ENCODE data around the gene AACS. TPM values are rescaled to one million over a fixed set of nuclear protein-coding genes. Genes with fewer than 3 reads are reported as not detected.

Gene AACS
- total RNA-seq, 1 donor from 2014 or later: 32.5 TPM

DNA sequence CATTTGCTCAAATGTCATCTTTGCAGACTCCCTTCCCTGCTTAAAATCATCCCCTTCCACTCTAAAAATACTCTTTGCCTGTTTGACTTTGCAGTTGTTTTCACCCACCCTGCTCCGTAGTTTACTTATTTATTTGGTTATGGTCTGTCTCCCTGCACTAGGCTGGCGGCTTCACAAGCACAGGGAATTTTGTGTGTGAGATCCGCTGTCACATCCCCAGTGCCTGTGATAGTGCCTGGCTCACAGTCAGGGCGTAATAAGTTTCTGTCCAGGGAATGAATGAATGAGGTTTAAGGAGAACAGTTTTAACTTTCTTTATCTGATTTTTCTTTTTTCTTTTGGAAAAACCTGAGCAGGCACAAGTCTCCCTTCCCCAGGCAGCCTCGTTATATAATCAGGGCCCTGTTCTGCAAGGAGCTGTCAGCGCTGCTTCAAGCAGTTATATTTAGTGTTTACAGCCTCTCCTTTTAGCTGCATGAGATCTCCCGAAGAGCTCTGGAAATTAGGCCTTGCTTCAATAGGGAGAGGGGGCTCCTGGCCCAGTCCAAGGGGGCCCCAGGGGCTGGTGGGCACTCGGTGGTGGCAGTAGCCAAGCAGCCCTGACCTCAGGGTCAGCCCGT is 107.1 kb downstream of the AACS start:
- TF ChIP-seq CTCF (IDR thresholded peaks at IDR 0.05; ENCODE audit: insufficient read depth, low read length, poor library complexity, severe bottlenecking): no peak
- H3K36me3 ChIP-seq (ENCODE audit: control insufficient read depth, insufficient read depth, low read length): no peaks in the 10 kb centered on the region
- peaks cover 3% of the 10 kb centered on the region for H3K27me3 ChIP-seq (ENCODE audit: control insufficient read depth, insufficient read depth, low read length)

GRCh38 chr12:125175576-125175975 is 110.3 kb downstream of the AACS start:
- no peaks in the 10 kb centered on the region for H3K36me3 ChIP-seq (ENCODE audit: control insufficient read depth, insufficient read depth, low read length)
- TF ChIP-seq CTCF (IDR thresholded peaks at IDR 0.05; ENCODE audit: insufficient read depth, low read length, poor library complexity, severe bottlenecking): no peak
- peaks cover 7% of the 10 kb centered on the region for H3K27me3 ChIP-seq (ENCODE audit: control insufficient read depth, insufficient read depth, low read length)
- no peak overlapping the region for H3K4me3 ChIP-seq (ENCODE audit: low read depth, low read length)
- DNase-seq (ENCODE audit: low read depth): no peak

More for the DNA sequence above, 107.1 kb downstream of the AACS start:
- no peak for DNase-seq (ENCODE audit: low read depth)
- no peak overlapping the region for H3K4me3 ChIP-seq (ENCODE audit: low read depth, low read length)

GRCh38 chr12:125178222-125178621 is 113.0 kb downstream of the AACS start:
- H3K27me3 ChIP-seq (ENCODE audit: control insufficient read depth, insufficient read depth, low read length): peaks cover 11% of the 10 kb centered on the region
- H3K4me3 ChIP-seq (ENCODE audit: low read depth, low read length): no peak overlapping the region
- DNase-seq (ENCODE audit: low read depth): no peak
- no peaks in the 10 kb centered on the region for H3K36me3 ChIP-seq (ENCODE audit: control insufficient read depth, insufficient read depth, low read length)
- no peak for TF ChIP-seq CTCF (IDR thresholded peaks at IDR 0.05; ENCODE audit: insufficient read depth, low read length, poor library complexity, severe bottlenecking)

DNA sequence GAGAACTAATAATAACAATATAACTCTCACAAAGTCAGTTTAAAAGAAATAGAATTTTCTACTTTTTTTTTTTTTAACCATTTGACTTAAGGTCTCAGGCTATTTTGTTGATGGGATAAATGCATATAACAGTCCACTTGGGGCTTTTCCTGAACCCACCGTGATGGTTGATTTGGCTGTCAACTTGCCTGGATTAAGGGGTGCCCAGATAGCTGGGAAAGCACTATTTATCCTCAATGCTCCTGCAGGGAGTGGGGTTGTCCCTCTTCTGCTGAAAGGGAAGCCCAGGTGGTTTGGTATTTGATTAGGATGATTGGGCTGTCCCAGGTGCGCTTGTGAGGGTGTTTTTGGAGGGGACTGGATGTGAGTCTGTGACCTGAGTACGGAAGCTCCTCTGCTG is 114.9 kb downstream of the AACS start:
- no peak overlapping the region for H3K4me3 ChIP-seq (ENCODE audit: low read depth, low read length)
- H3K27me3 ChIP-seq (ENCODE audit: control insufficient read depth, insufficient read depth, low read length): peaks cover 30% of the 10 kb centered on the region
- no peak for DNase-seq (ENCODE audit: low read depth)
- H3K36me3 ChIP-seq (ENCODE audit: control insufficient read depth, insufficient read depth, low read length): no peaks in the 10 kb centered on the region
- no peak for TF ChIP-seq CTCF (IDR thresholded peaks at IDR 0.05; ENCODE audit: insufficient read depth, low read length, poor library complexity, severe bottlenecking)

DNA sequence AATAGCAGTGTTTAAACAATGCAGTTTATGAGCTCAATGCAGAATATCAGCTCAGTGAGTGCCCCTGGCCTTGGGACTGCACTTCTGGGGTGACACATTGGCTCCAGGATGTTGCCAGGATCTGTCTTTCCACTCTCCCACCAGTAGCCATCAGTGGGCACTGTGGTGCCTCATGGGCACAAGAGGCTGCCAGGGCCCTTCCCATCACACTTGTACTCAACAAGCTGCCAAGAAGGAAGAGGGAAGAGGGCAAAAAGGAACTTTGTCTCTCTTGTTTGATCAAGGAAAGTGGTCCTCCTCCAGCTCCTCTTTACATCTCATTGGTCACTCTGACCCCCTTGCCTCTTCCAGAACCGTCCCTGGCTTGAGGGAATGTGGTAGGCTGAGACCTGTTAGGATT is 115.9 kb downstream of the AACS start:
- no peak for DNase-seq (ENCODE audit: low read depth)
- H3K27me3 ChIP-seq (ENCODE audit: control insufficient read depth, insufficient read depth, low read length): peaks cover 39% of the 10 kb centered on the region

More for the DNA sequence above, 115.9 kb downstream of the AACS start:
- TF ChIP-seq CTCF (IDR thresholded peaks at IDR 0.05; ENCODE audit: insufficient read depth, low read length, poor library complexity, severe bottlenecking): no peak
- H3K36me3 ChIP-seq (ENCODE audit: control insufficient read depth, insufficient read depth, low read length): no peaks in the 10 kb centered on the region
- H3K4me3 ChIP-seq (ENCODE audit: low read depth, low read length): no peak overlapping the region
